CD4-positive, alpha-beta T cell treated with Interleukin-4 for 4 hours (primary cell): ENCODE data around the gene CD58.

Experiments
- DNase-seq: peaks from one replicate; pipeline ENCODE4 v3.0.0-alpha.2; 2020

The CD58 gene

GRCh38 chr1:116465845-116466685, 104.8 kb downstream of the CD58 start:
- DNase-seq = no peak

DNA sequence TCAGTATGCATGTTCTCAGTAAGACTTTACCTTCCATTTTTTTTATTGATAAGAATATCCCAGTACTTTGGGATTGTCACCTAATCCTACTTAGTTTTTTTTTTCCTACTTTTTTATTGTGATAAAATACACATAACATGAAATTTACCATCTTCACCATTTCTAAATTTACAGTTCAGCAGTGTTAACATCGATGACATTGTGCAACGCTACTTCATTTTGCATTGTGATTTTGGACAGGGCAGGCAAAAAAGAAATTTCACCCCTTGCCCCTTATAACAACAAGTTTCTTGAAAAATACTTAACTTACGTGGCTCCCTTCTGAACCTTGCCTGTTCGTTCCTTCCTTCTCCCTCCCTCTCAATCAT, 105.4 kb downstream of the CD58 start:
- DNase-seq = no peak
